ENCODE data around the gene MFNG. TPM values are rescaled to one million over a fixed set of nuclear protein-coding genes. Genes with fewer than 3 reads are reported as not detected.
A peak's percentile ranks its signal among the peaks of the same experiment; 100 is the strongest.

The MFNG gene
- total RNA-seq, 1 experiment from 2014 or later = not detected

GRCh38 chr22:37453696-37454095 is 32.5 kb downstream of the MFNG start:
- no peak for DNase-seq (ENCODE audit: low read depth)

GRCh38 chr22:37451218-37451617 is 35.0 kb downstream of the MFNG start:
- DNase-seq (ENCODE audit: low read depth) = no peak

GRCh38 chr22:37449331-37450001 is 36.7 kb downstream of the MFNG start:
- DNase-seq (ENCODE audit: low read depth) = no peak

GRCh38 chr22:37448516-37449127 is 37.6 kb downstream of the MFNG start:
- no peak for DNase-seq (ENCODE audit: low read depth)

- DNase-seq (ENCODE audit: low read depth) = no peak
Observed at GRCh38 chr22:37445501-37445900, 40.7 kb downstream of the MFNG start.

GRCh38 chr22:37443977-37444376 is 42.2 kb downstream of the MFNG start:
- no peak for DNase-seq (ENCODE audit: low read depth)

GRCh38 chr22:37443086-37443485 is 43.1 kb downstream of the MFNG start:
- no peak for DNase-seq (ENCODE audit: low read depth)

- peak; percentile 76 for DNase-seq (ENCODE audit: low read depth)
Observed at GRCh38 chr22:37442537-37442936, 43.6 kb downstream of the MFNG start.

- DNase-seq (ENCODE audit: low read depth) = no peak
Observed at GRCh38 chr22:37442135-37442534, 44.0 kb downstream of the MFNG start.

- no peak for DNase-seq (ENCODE audit: low read depth)
Observed at GRCh38 chr22:37440875-37441274, 45.3 kb downstream of the MFNG start.

- DNase-seq (ENCODE audit: low read depth) = no peak
Observed at GRCh38 chr22:37439347-37439746, 46.8 kb downstream of the MFNG start.

- no peak for DNase-seq (ENCODE audit: low read depth)
Observed at GRCh38 chr22:37435970-37436603, 50.1 kb downstream of the MFNG start.

GRCh38 chr22:37433786-37434185 is 52.4 kb downstream of the MFNG start:
- no peak for DNase-seq (ENCODE audit: low read depth)

GRCh38 chr22:37432708-37433054 is 53.5 kb downstream of the MFNG start:
- DNase-seq (ENCODE audit: low read depth) = no peak

GRCh38 chr22:37431801-37432707 is 54.1 kb downstream of the MFNG start:
- DNase-seq (ENCODE audit: low read depth) = peak; percentile 100

GRCh38 chr22:37431366-37431765 is 54.8 kb downstream of the MFNG start:
- peak; percentile 79 for DNase-seq (ENCODE audit: low read depth)

- no peak for DNase-seq (ENCODE audit: low read depth)
Observed at GRCh38 chr22:37430941-37431340, 55.2 kb downstream of the MFNG start.

- peak; percentile 61 for DNase-seq (ENCODE audit: low read depth)
Observed at GRCh38 chr22:37428649-37429586, 57.3 kb downstream of the MFNG start.

- DNase-seq (ENCODE audit: low read depth) = no peak
Observed at GRCh38 chr22:37427711-37428635, 58.2 kb downstream of the MFNG start.

Measured in HT1080 (cell line).